WTC11 (cell line): ENCODE results near the gene TOGARAM2. TPM values are rescaled to one million over a fixed set of nuclear protein-coding genes. Genes with fewer than 3 reads are reported as not detected.

ENCODE experiments used
- ATAC-seq: fragments of 200-7000 bp; cut with Tn5 transposase; 2 replicates; pipeline ENCODE4 v1.10.0; 2021; ENCODE audit warnings: mild to moderate bottlenecking, moderate library complexity
- CTCF ChIA-PET: fragments of 300-600 bp; sonication (Branson Sonifier 250); formaldehyde crosslinking; loops from one replicate; lab custom pipeline; 2021; ENCODE audit warnings: antibody characterized with exemption; lab: Charles Lee
- POLR2A ChIA-PET: fragments of 350-600 bp; sonication (Branson Sonifier 250); formaldehyde crosslinking; loops from one replicate; lab custom pipeline; 2021; ENCODE audit warnings: antibody characterized with exemption; lab: Charles Lee
- DNase-seq: peaks from one replicate; pipeline ENCODE4 v3.0.0; 2021; ENCODE audit warnings: low spot score
- H3K27ac Mint-ChIP-seq: 2 replicates; pipeline ENCODE4 v1.8.0; 2021; ENCODE audit warnings: mixed read lengths
- H3K27me3 Mint-ChIP-seq: 2 replicates; pipeline ENCODE4 v1.8.0; 2021; ENCODE audit warnings: low read depth, mild to moderate bottlenecking, moderate library complexity, mixed read lengths
- H3K36me3 Mint-ChIP-seq: 2 replicates; pipeline ENCODE4 v1.8.0; 2021; ENCODE audit warnings: mixed read lengths
- H3K4me1 Mint-ChIP-seq: 2 replicates; pipeline ENCODE4 v1.8.0; 2022; ENCODE audit warnings: mixed read lengths
- H3K4me3 Mint-ChIP-seq: 2 replicates; pipeline ENCODE4 v1.8.0; 2021; ENCODE audit warnings: mild to moderate bottlenecking, moderate library complexity, mixed read lengths
- H3K9me3 Mint-ChIP-seq: 2 replicates; pipeline ENCODE4 v1.8.0; 2021; ENCODE audit warnings: mixed read lengths
- ATF1 ChIP-seq: sonication (generic); formaldehyde crosslinking; IDR thresholded peaks from 2 replicates; pipeline ENCODE4 v1.8.1; 2023; ENCODE audit warnings: mild to moderate bottlenecking, moderate library complexity, missing genetic modification reagents
- ATF2 ChIP-seq: sonication (generic); formaldehyde crosslinking; IDR thresholded peaks from 2 replicates; pipeline ENCODE4 v1.8.1; 2022; ENCODE audit warnings: low read depth, missing genetic modification reagents, borderline replicate concordance
- CREM ChIP-seq: sonication (generic); formaldehyde crosslinking; IDR thresholded peaks from 2 replicates; pipeline ENCODE4 v1.8.1; 2022; ENCODE audit warnings: mild to moderate bottlenecking, missing genetic modification reagents, moderate library complexity
- E2F1 ChIP-seq: sonication (generic); formaldehyde crosslinking; IDR thresholded peaks from 2 replicates; pipeline ENCODE4 v1.8.0; 2022; ENCODE audit warnings: mild to moderate bottlenecking, missing genetic modification reagents
- E2F5 ChIP-seq: sonication (generic); formaldehyde crosslinking; IDR thresholded peaks from 2 replicates; pipeline ENCODE4 v1.8.1; 2022; ENCODE audit warnings: mild to moderate bottlenecking, moderate library complexity, missing genetic modification reagents
- FOXP1 ChIP-seq: sonication (generic); formaldehyde crosslinking; IDR thresholded peaks from 2 replicates; pipeline ENCODE4 v1.8.0; 2022; ENCODE audit warnings: missing genetic modification reagents, mild to moderate bottlenecking, moderate library complexity, borderline replicate concordance
- FOXP4 ChIP-seq: sonication (generic); formaldehyde crosslinking; IDR thresholded peaks from 2 replicates; pipeline ENCODE4 v1.8.0; 2022; ENCODE audit warnings: mild to moderate bottlenecking, missing genetic modification reagents
- IRF1 ChIP-seq: sonication (generic); formaldehyde crosslinking; IDR thresholded peaks from 2 replicates; pipeline ENCODE4 v1.8.0; 2023; ENCODE audit warnings: missing genetic modification reagents
- JUN ChIP-seq: sonication (generic); formaldehyde crosslinking; IDR thresholded peaks from 2 replicates; pipeline ENCODE4 v1.8.0; 2023; ENCODE audit warnings: mild to moderate bottlenecking, missing genetic modification reagents
- MXD4 ChIP-seq: fragments of 250-450 bp; sonication (Bioruptor Pico); IDR thresholded peaks from 2 replicates; pipeline ENCODE4 v1.8.0; 2021; ENCODE audit warnings: mild to moderate bottlenecking, moderate library complexity, borderline replicate concordance
- MYBL2 ChIP-seq: sonication (generic); formaldehyde crosslinking; IDR thresholded peaks from 2 replicates; pipeline ENCODE4 v1.8.1; 2023; ENCODE audit warnings: mild to moderate bottlenecking, moderate library complexity, missing genetic modification reagents
- NR1H2 ChIP-seq: sonication (generic); formaldehyde crosslinking; IDR thresholded peaks from 2 replicates; pipeline ENCODE4 v1.9.0; 2021; ENCODE audit warnings: mild to moderate bottlenecking, moderate library complexity, missing genetic modification reagents
- NR3C1 ChIP-seq: sonication (generic); formaldehyde crosslinking; conservative IDR thresholded peaks from 2 replicates; pipeline ENCODE4 v1.8.1; 2023; ENCODE audit warnings: low read depth, mild to moderate bottlenecking, missing genetic modification reagents
- PRDM15 ChIP-seq: sonication (generic); formaldehyde crosslinking; IDR thresholded peaks from 2 replicates; pipeline ENCODE4 v1.8.0; 2022; ENCODE audit warnings: missing genetic modification reagents
- RELA ChIP-seq: sonication (generic); formaldehyde crosslinking; IDR thresholded peaks from 2 replicates; pipeline ENCODE4 v1.8.1; 2022; ENCODE audit warnings: missing genetic modification reagents, mild to moderate bottlenecking, borderline replicate concordance
- SP1 ChIP-seq: sonication (generic); formaldehyde crosslinking; conservative IDR thresholded peaks from 2 replicates; pipeline ENCODE4 v1.8.1; 2022; ENCODE audit warnings: missing genetic modification reagents
- ZNF219 ChIP-seq: sonication (generic); formaldehyde crosslinking; IDR thresholded peaks from 2 replicates; pipeline ENCODE4 v1.8.0; 2023; ENCODE audit warnings: missing genetic modification reagents, mild to moderate bottlenecking, borderline replicate concordance
- ZNF396 ChIP-seq: fragments of 250-450 bp; sonication (Bioruptor Pico); IDR thresholded peaks from 2 replicates; pipeline ENCODE4 v1.8.0; 2021; ENCODE audit warnings: mild to moderate bottlenecking, moderate library complexity, borderline replicate concordance
- ZNF425 ChIP-seq: fragments of 250-450 bp; sonication (Bioruptor Pico); conservative IDR thresholded peaks from 2 replicates; pipeline ENCODE4 v1.9.0; 2021; ENCODE audit warnings: mild to moderate bottlenecking
- ZSCAN18 ChIP-seq: fragments of 250-450 bp; sonication (Bioruptor Pico); IDR thresholded peaks from 2 replicates; pipeline ENCODE4 v2.1.2; 2022; ENCODE audit warnings: mild to moderate bottlenecking, moderate library complexity
- total RNA-seq: library from RNA; stranded (reverse); gene quantifications from 3 replicates; pipeline ENCODE4 v1.2.3, GENCODE V29; 2021

Gene TOGARAM2
- total RNA-seq, 1 experiment from 2014 or later, result 1.0 TPM

- TF ChIP-seq ATF1 (CRISPR knock-in tag), result no peak
- TF ChIP-seq MXD4 (CRISPR knock-in tag), result no peak
- no peak for TF ChIP-seq FOXP1 (CRISPR knock-in tag)
- TF ChIP-seq SP1, result no peak
- TF ChIP-seq IRF1, result no peak
- no peak for TF ChIP-seq RELA (CRISPR knock-in tag)
- no peak for TF ChIP-seq E2F1
- no peak for TF ChIP-seq FOXP4
Observed at GRCh38 chr2:28948160-28948559, 32.9 kb upstream of the TOGARAM2 start (continued).

- CTCF ChIA-PET, result no interaction called here
- POLR2A ChIA-PET, result no interaction called here
- no peak for ATAC-seq
- H3K9me3 Mint-ChIP-seq, result peaks cover 40% of the 10 kb centered on the region
- H3K36me3 Mint-ChIP-seq, result peaks cover 56% of the 10 kb centered on the region
- no peak overlapping the region for H3K4me3 Mint-ChIP-seq
- 0 out of 2 replicates have a peak, but pooled peaks cover 2% of the 10 kb centered on the region for H3K27me3 Mint-ChIP-seq
- DNase-seq, result no peak
- peaks cover 20% of the 10 kb centered on the region for H3K4me1 Mint-ChIP-seq
- no peak overlapping the region for H3K27ac Mint-ChIP-seq
- TF ChIP-seq FOXP1 (CRISPR knock-in tag), result no peak
- no peak for TF ChIP-seq ATF1 (CRISPR knock-in tag)
- TF ChIP-seq JUN (CRISPR knock-in tag), result no peak
- no peak for TF ChIP-seq ZNF396
- TF ChIP-seq ZNF425 (CRISPR knock-in tag), result no peak
- no peak for TF ChIP-seq PRDM15 (CRISPR knock-in tag)
- TF ChIP-seq MYBL2, result no peak
- no peak for TF ChIP-seq NR3C1 (CRISPR knock-in tag)
- no peak for TF ChIP-seq ZNF219
- TF ChIP-seq ATF2 (CRISPR knock-in tag), result no peak
- TF ChIP-seq ZSCAN18 (CRISPR knock-in tag), result no peak
- no peak for TF ChIP-seq E2F5 (CRISPR knock-in tag)
- TF ChIP-seq IRF1, result no peak
- TF ChIP-seq CREM (CRISPR knock-in tag), result no peak
- no peak for TF ChIP-seq NR1H2
Observed at GRCh38 chr2:28949190-28949589, 31.9 kb upstream of the TOGARAM2 start.
